Keratinocyte (primary cell): ENCODE results near the gene PRKAG2. TPM values are rescaled to one million over a fixed set of nuclear protein-coding genes. Genes with fewer than 3 reads are reported as not detected.

Experiments used
- DNase-seq: peaks from one replicate; pipeline ENCODE4 v3.0.0-alpha.2; 2011; ENCODE audit warnings: low read depth, missing footprints, low spot score
- FAIRE-seq: peaks from 2 replicates; lab custom pipeline; 2011; peaks lifted over from hg19 to GRCh38; lab: Jason Lieb, UNC
- H2AFZ ChIP-seq: 2 replicates; pipeline ENCODE4 v1.6.0; 2012; ENCODE audit warnings: low read length, control low read depth, inconsistent platforms; ENCODE audit not compliant: control insufficient read depth
- H3K27ac ChIP-seq: 2 replicates; pipeline ENCODE4 v1.5.1; 2011; ENCODE audit warnings: low read length; ENCODE audit not compliant: control insufficient read depth, insufficient read depth
- H3K27me3 ChIP-seq: 3 replicates; pipeline ENCODE4 v1.6.0; 2011; ENCODE audit warnings: low read length; ENCODE audit not compliant: control insufficient read depth, insufficient read depth; ENCODE audit errors: extremely low read depth
- H3K36me3 ChIP-seq, 2 experiments: 2 replicates in 1 of 2; 3 replicates in 1 of 2; pipeline ENCODE4 v1.5.1; 2011; ENCODE audit warnings: low read length in 2 of 2, mild to moderate bottlenecking in 1 of 2; ENCODE audit not compliant: control insufficient read depth in 2 of 2, insufficient read depth in 2 of 2; ENCODE audit errors: extremely low read depth in 1 of 2
- H3K4me1 ChIP-seq: 3 replicates; pipeline ENCODE4 v1.5.1; 2011; ENCODE audit warnings: low read length; ENCODE audit not compliant: control insufficient read depth, insufficient read depth; ENCODE audit errors: extremely low read depth
- H3K4me2 ChIP-seq: 3 replicates; pipeline ENCODE4 v1.6.0; 2011; ENCODE audit warnings: low read depth, low read length; ENCODE audit not compliant: control insufficient read depth, insufficient read depth; ENCODE audit errors: extremely low read depth
- H3K4me3 ChIP-seq, 3 experiments: fragments of 200-600 bp in 1 of 3; sonication (generic) in 1 of 3; 2 replicates in 2 of 3; 3 replicates in 1 of 3; pipeline ENCODE4 v1.5.1; 2011 to 2016; ENCODE audit warnings: low read length in 3 of 3, mild to moderate bottlenecking in 3 of 3, control low read depth in 2 of 3, inconsistent platforms in 1 of 3, low read depth in 1 of 3, mixed read lengths in 1 of 3, mixed run types in 1 of 3, moderate library complexity in 1 of 3; ENCODE audit not compliant: control insufficient read depth in 2 of 3, insufficient read depth in 2 of 3; ENCODE audit errors: extremely low read depth in 1 of 3
- H3K79me2 ChIP-seq: 2 replicates; pipeline ENCODE4 v1.6.0; 2012; ENCODE audit warnings: low read length; ENCODE audit not compliant: control insufficient read depth, insufficient read depth
- H3K9ac ChIP-seq: 3 replicates; pipeline ENCODE4 v1.6.0; 2011; ENCODE audit warnings: low read length; ENCODE audit not compliant: control insufficient read depth, insufficient read depth; ENCODE audit errors: extremely low read depth
- H3K9me1 ChIP-seq: 3 replicates; pipeline ENCODE4 v1.6.0; 2011; ENCODE audit warnings: low read length; ENCODE audit not compliant: control insufficient read depth, insufficient read depth; ENCODE audit errors: extremely low read depth
- H3K9me3 ChIP-seq: 2 replicates; pipeline ENCODE4 v1.5.1; 2012; ENCODE audit warnings: low read depth, low read length; ENCODE audit not compliant: control insufficient read depth
- H4K20me1 ChIP-seq: 3 replicates; pipeline ENCODE4 v1.6.0; 2011; ENCODE audit warnings: low read length; ENCODE audit not compliant: control insufficient read depth, insufficient read depth; ENCODE audit errors: extremely low read depth
- CTCF ChIP-seq, 3 experiments: IDR thresholded peaks in 1 of 3; conservative IDR thresholded peaks in 1 of 3; optimal IDR thresholded peaks in 1 of 3; 2 replicates in 2 of 3; 3 replicates in 1 of 3; pipeline versions ENCODE3 to v1.5.1; 2011; ENCODE audit warnings: low read length in 3 of 3, mild to moderate bottlenecking in 3 of 3, moderate library complexity in 2 of 3, control low read depth in 1 of 3, inconsistent platforms in 1 of 3; ENCODE audit not compliant: insufficient read depth in 2 of 3; ENCODE audit errors: extremely low read depth in 1 of 3
- EZH2 ChIP-seq: IDR thresholded peaks from one replicate; pipeline ENCODE4 v1.6.1; 2012; ENCODE audit warnings: inconsistent platforms, mild to moderate bottlenecking, low read length, moderate library complexity
- dilution Hi-C: fragments of 300-500 bp; cut with MboI; formaldehyde crosslinking; loops from one replicate; pipeline ENCODE4 v1.7.0; 2020; ENCODE audit warnings: low sequenced_read_pairs; ENCODE audit not compliant: extremely low pct_ligation_motif_present
- polyA plus RNA-seq, 5 experiments: library from polyadenylated mRNA; depleted of rRNA in 3 of 5; stranded (reverse) in 3 of 5; stranded (forward) in 1 of 5; unstranded in 1 of 5; fragments of >200 nt; gene quantifications; 1 replicate in 1 of 5; 2 replicates in 3 of 5; 3 replicates in 1 of 5; pipeline versions ENCODE4 v1.2.1 to v1.2.3, GENCODE V29; 2011 to 2012; ENCODE audit warnings: missing spikeins in 2 of 5, low read depth in 1 of 5, low replicate concordance in 1 of 5

The PRKAG2 gene
- polyA plus RNA-seq, 1 donor (not counting 4 experiments of a cell fraction or from before 2014, with no cell fraction given), result 39.5 TPM

- dilution Hi-C loops, result no loop called here
- peak overlapping the region; percentile 70 for H3K27ac ChIP-seq
- H4K20me1 ChIP-seq, result no peaks in the 10 kb centered on the region
- peak overlapping the region in 1 of 3 experiments; percentile 40 for H3K4me3 ChIP-seq
- FAIRE-seq (no peak), DNase-seq (no peak)
- H3K4me2 ChIP-seq, result peak overlapping the region; percentile 73
- no peaks in the 10 kb centered on the region for H3K9me3 ChIP-seq
- no peak overlapping the region for H2AFZ ChIP-seq
- peaks cover 38% of the 10 kb centered on the region for H3K4me1 ChIP-seq
- TF ChIP-seq CTCF (optimal IDR thresholded peaks at IDR 0.05 in 1 of 3, IDR thresholded peaks at IDR 0.05 in 1 of 3, conservative IDR thresholded peaks at IDR 0.05 in 1 of 3; ENCODE audit: extremely low read depth in 1 of 3, insufficient read depth in 2 of 3, low read length in 3 of 3) (no peak), EZH2 (no peak)
- no peaks in the 10 kb centered on the region for H3K79me2 ChIP-seq
- peak overlapping the region; percentile 38 for H3K9ac ChIP-seq
- no peaks in the 10 kb centered on the region for H3K27me3 ChIP-seq
- no peaks in the 10 kb centered on the region for H3K36me3 ChIP-seq
- no peaks in the 10 kb centered on the region for H3K9me1 ChIP-seq
Observed at GRCh38 chr7:151688236-151688780, 188.6 kb downstream of the PRKAG2 start.

DNA sequence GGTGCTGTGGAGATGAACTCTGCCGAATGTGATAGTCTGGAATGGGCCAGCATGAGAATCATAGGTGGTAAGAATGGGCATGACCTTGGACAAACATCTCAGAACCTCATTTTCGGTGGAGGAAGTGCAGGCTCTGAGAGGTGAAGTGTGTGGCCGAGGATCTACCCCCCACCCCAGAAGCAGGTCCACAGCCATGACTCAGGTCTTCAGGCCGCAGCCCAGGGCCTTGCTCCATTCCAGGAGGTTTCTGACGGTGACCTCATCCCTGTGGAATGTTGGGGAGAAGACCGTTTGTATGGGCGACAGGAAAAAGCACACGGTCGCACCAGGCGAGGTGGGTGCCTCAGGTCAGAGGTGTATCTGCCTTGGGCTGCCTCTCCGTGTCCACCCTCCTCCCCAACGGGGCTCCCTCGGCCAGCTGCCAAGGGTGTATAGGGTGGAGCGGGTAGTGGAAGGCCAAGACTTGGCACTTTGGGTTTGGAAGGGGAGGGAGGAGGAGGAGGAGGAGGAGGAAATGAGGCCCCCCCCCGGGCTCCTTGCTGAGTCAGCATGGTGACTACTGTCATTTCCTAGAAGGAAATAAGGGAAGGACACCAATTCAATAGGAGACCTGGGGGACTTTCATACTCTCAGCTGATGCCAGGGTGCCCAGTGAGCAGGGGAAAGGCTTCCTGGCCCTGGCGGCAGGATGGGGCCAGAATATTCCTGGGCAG is 189.2 kb downstream of the PRKAG2 start:
- dilution Hi-C loops, result no loop called here
- Histone ChIP-seq H3K9me1 (no peaks in the 10 kb centered on the region), H4K20me1 (no peaks in the 10 kb centered on the region), H3K4me2 (peak overlapping the region; percentile 73), H3K79me2 (no peaks in the 10 kb centered on the region), H3K9ac (peak overlapping the region; percentile 38), H3K4me1 (peaks cover 38% of the 10 kb centered on the region), H3K36me3 (no peaks in the 10 kb centered on the region), H3K4me3 (peak overlapping the region in 1 of 3 experiments; percentile 40), H3K27me3 (no peaks in the 10 kb centered on the region), H3K9me3 (no peaks in the 10 kb centered on the region), H2AFZ (peak overlapping the region; percentile 88), H3K27ac (peak overlapping the region; percentile 70)
- TF ChIP-seq EZH2, result no peak
- no peak for TF ChIP-seq CTCF (optimal IDR thresholded peaks at IDR 0.05 in 1 of 3, IDR thresholded peaks at IDR 0.05 in 1 of 3, conservative IDR thresholded peaks at IDR 0.05 in 1 of 3; ENCODE audit: extremely low read depth in 1 of 3, insufficient read depth in 2 of 3, low read length in 3 of 3)
- FAIRE-seq (peak; percentile 91), DNase-seq (peak; percentile 92)
